Prostate gland (tissue), 2 donors: ENCODE results near the gene IL36A.

Source experiments
- CTCF ChIP-seq, 4 experiments: fragments of 200-600 bp in 2 of 4; fragments of 450-650 bp in 2 of 4; sonication (generic) in 2 of 4; IDR thresholded peaks; 1 replicate in 3 of 4; 2 replicates in 1 of 4; pipeline ENCODE4 v1.5.1; 2016 to 2019; ENCODE audit warnings: antibody characterized with exemption in 4 of 4, mild to moderate bottlenecking in 2 of 4, moderate library complexity in 2 of 4
- POLR2A ChIP-seq: fragments of 450-650 bp; IDR thresholded peaks from one replicate; pipeline ENCODE4 v1.6.1; 2016; ENCODE audit warnings: antibody characterized with exemption, mild to moderate bottlenecking

GRCh38 chr2:113034016-113034415 lies 28.8 kb downstream of the IL36A start:
- TF ChIP-seq POLR2A (no peak), CTCF (IDR thresholded peaks at IDR 0.05) (no peak)
